Measurements from ENCODE around the gene HHAT. TPM values are rescaled to one million over a fixed set of nuclear protein-coding genes. Genes with fewer than 3 reads are reported as not detected.

The HHAT gene
- total and polyA plus RNA-seq, 2 experiments from 2014 or later = 1.6 to 1.9 TPM

- no peaks in the 10 kb centered on the region for H3K4me1 ChIP-seq (ENCODE audit: insufficient read depth)
- no peaks in the 10 kb centered on the region for H3K9me3 ChIP-seq (ENCODE audit: low read depth)
- in situ Hi-C loops (cut with MboI) = no loop called here
- DNase-seq = no peak
- no peaks in the 10 kb centered on the region for H3K36me3 ChIP-seq (ENCODE audit: low read depth)
- H3K9me2 ChIP-seq (ENCODE audit: insufficient read depth) = no peaks in the 10 kb centered on the region
- H3K79me2 ChIP-seq (ENCODE audit: insufficient read depth) = no peaks in the 10 kb centered on the region
- no peaks in the 10 kb centered on the region for H3K27me3 ChIP-seq (replicated peaks; ENCODE audit: insufficient read depth)
- WGBS, 2 experiments (ENCODE audit: low coverage in 1 of 2, low lambda C conversion rate in 2 of 2, missing lambda C conversion rate in 2 of 2) = 32 to 39% methylated on average over 2 of the region's 2 CpGs
- no peak overlapping the region for H2AFZ ChIP-seq
- H3K4me3 ChIP-seq = no peak overlapping the region
- TF ChIP-seq EZH2 (IDR thresholded peaks at IDR 0.05; ENCODE audit: insufficient read depth, poor library complexity, severe bottlenecking) (no peak), EZH2phosphoT487 (IDR thresholded peaks at IDR 0.05; ENCODE audit: insufficient read depth, low read depth) (no peak)
- H3K4me2 ChIP-seq (ENCODE audit: unreplicated experiment) = no peak overlapping the region
- no peak overlapping the region for H3K9ac ChIP-seq
- no peaks in the 10 kb centered on the region for H4K20me1 ChIP-seq (ENCODE audit: insufficient read depth)
- H3K27ac ChIP-seq = no peak overlapping the region
- H3F3A ChIP-seq (ENCODE audit: insufficient read depth) = no peaks in the 10 kb centered on the region
These were observed 373.8 kb downstream of the HHAT start for GRCh38 chr1:210702506-210702905.

DNA sequence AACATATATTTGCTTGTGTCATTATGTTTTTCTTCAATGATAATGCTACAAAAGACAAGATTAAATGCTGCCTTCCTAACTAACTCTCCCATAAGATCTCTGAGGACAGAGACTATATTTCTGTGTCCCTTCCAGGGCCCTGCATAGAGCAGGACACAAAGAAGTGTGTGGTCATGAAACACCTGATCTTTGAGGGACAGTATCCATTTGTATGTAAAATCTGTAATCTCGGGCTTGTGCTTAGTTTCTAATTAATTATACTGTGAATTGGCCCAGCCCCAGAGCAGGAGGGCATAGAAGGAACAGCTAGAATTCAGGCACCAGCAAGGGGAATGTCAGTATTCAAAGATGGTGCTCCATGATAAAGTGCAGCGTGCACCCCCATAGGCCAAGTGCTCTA, 374.9 kb downstream of the HHAT start:
- in situ Hi-C loops (cut with MboI) = no loop called here
- H3K4me3 ChIP-seq = no peak overlapping the region

GRCh38 chr1:210705086-210705485, 376.4 kb downstream of the HHAT start:
- no peak overlapping the region for H3K4me3 ChIP-seq
- H3K36me3 ChIP-seq (ENCODE audit: low read depth) = no peaks in the 10 kb centered on the region
- H3K27me3 ChIP-seq (replicated peaks; ENCODE audit: insufficient read depth) = no peaks in the 10 kb centered on the region
- WGBS, 2 experiments (ENCODE audit: low coverage in 1 of 2, low lambda C conversion rate in 2 of 2, missing lambda C conversion rate in 2 of 2) = 18 to 22% methylated on average over 3 of the region's 3 CpGs
- DNase-seq = no peak
- H3K79me2 ChIP-seq (ENCODE audit: insufficient read depth) = no peaks in the 10 kb centered on the region
- no peaks in the 10 kb centered on the region for H3K4me1 ChIP-seq (ENCODE audit: insufficient read depth)
- no peak overlapping the region for H2AFZ ChIP-seq
- TF ChIP-seq EZH2phosphoT487 (IDR thresholded peaks at IDR 0.05; ENCODE audit: insufficient read depth, low read depth) = no peak
- no peak for TF ChIP-seq EZH2 (IDR thresholded peaks at IDR 0.05; ENCODE audit: insufficient read depth, poor library complexity, severe bottlenecking)
- H3K9me2 ChIP-seq (ENCODE audit: insufficient read depth) = no peaks in the 10 kb centered on the region
- H3K9me3 ChIP-seq (ENCODE audit: low read depth) = no peaks in the 10 kb centered on the region
- no peak overlapping the region for H3K27ac ChIP-seq
- no peaks in the 10 kb centered on the region for H4K20me1 ChIP-seq (ENCODE audit: insufficient read depth)
- H3K4me2 ChIP-seq (ENCODE audit: unreplicated experiment) = no peak overlapping the region
- in situ Hi-C loops (cut with MboI) = no loop called here
- H3K9ac ChIP-seq = no peak overlapping the region
- no peaks in the 10 kb centered on the region for H3F3A ChIP-seq (ENCODE audit: insufficient read depth)

More for the DNA sequence above, 374.9 kb downstream of the HHAT start:
- no peaks in the 10 kb centered on the region for H3K4me1 ChIP-seq (ENCODE audit: insufficient read depth)
- H3K27me3 ChIP-seq (replicated peaks; ENCODE audit: insufficient read depth) = no peaks in the 10 kb centered on the region
- no peaks in the 10 kb centered on the region for H3K9me2 ChIP-seq (ENCODE audit: insufficient read depth)
- 33% methylated on average over 2 of the region's 2 CpGs for WGBS, 2 experiments (ENCODE audit: low coverage in 1 of 2, low lambda C conversion rate in 2 of 2, missing lambda C conversion rate in 2 of 2)
- H3K9ac ChIP-seq = no peak overlapping the region
- DNase-seq = no peak
- H2AFZ ChIP-seq = no peak overlapping the region
- no peak for TF ChIP-seq EZH2 (IDR thresholded peaks at IDR 0.05; ENCODE audit: insufficient read depth, poor library complexity, severe bottlenecking)
- no peak for TF ChIP-seq EZH2phosphoT487 (IDR thresholded peaks at IDR 0.05; ENCODE audit: insufficient read depth, low read depth)
- no peaks in the 10 kb centered on the region for H4K20me1 ChIP-seq (ENCODE audit: insufficient read depth)
- H3F3A ChIP-seq (ENCODE audit: insufficient read depth) = no peaks in the 10 kb centered on the region
- H3K4me2 ChIP-seq (ENCODE audit: unreplicated experiment) = no peak overlapping the region
- no peaks in the 10 kb centered on the region for H3K9me3 ChIP-seq (ENCODE audit: low read depth)
- no peaks in the 10 kb centered on the region for H3K36me3 ChIP-seq (ENCODE audit: low read depth)
- H3K27ac ChIP-seq = no peak overlapping the region
- no peaks in the 10 kb centered on the region for H3K79me2 ChIP-seq (ENCODE audit: insufficient read depth)

DNA sequence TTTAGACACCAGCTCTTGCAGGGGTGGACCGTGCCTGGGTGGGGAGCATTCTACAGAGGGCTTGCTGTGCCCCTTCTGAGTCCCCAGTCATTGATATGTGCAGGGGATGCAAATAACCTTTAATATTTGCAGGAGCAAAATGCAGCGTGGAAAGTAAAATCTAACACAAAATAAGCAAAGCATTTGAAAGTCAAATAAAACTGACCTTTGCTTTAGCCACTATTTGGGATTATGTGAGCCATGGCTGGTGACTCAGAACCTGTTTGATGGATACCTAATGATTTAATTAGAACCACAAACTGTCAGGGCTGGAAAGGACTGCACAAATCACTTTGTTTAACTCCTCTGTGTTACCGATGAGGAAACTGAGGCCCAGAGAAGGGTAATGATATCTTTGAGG, 377.5 kb downstream of the HHAT start:
- no peak overlapping the region for H3K27ac ChIP-seq
- H3K9ac ChIP-seq = no peak overlapping the region
- H4K20me1 ChIP-seq (ENCODE audit: insufficient read depth) = no peaks in the 10 kb centered on the region
- no peak for DNase-seq
- H3K27me3 ChIP-seq (replicated peaks; ENCODE audit: insufficient read depth) = no peaks in the 10 kb centered on the region
- in situ Hi-C loops (cut with MboI) = no loop called here
- no peaks in the 10 kb centered on the region for H3F3A ChIP-seq (ENCODE audit: insufficient read depth)
- TF ChIP-seq EZH2 (IDR thresholded peaks at IDR 0.05; ENCODE audit: insufficient read depth, poor library complexity, severe bottlenecking) (no peak), EZH2phosphoT487 (IDR thresholded peaks at IDR 0.05; ENCODE audit: insufficient read depth, low read depth) (no peak)
- H3K9me3 ChIP-seq (ENCODE audit: low read depth) = no peaks in the 10 kb centered on the region
- WGBS, 2 experiments (ENCODE audit: low coverage in 1 of 2, low lambda C conversion rate in 2 of 2, missing lambda C conversion rate in 2 of 2) = 38 to 47% methylated on average over 3 of the region's 3 CpGs
- no peaks in the 10 kb centered on the region for H3K79me2 ChIP-seq (ENCODE audit: insufficient read depth)
- H3K4me2 ChIP-seq (ENCODE audit: unreplicated experiment) = no peak overlapping the region
- no peaks in the 10 kb centered on the region for H3K9me2 ChIP-seq (ENCODE audit: insufficient read depth)
- H2AFZ ChIP-seq = no peak overlapping the region
- H3K4me3 ChIP-seq = no peak overlapping the region
- H3K4me1 ChIP-seq (ENCODE audit: insufficient read depth) = no peaks in the 10 kb centered on the region
- H3K36me3 ChIP-seq (ENCODE audit: low read depth) = no peaks in the 10 kb centered on the region

All from GM23248 (cell line).